Measurements from ENCODE around the gene FRMPD4. TPM values are rescaled to one million over a fixed set of nuclear protein-coding genes. Genes with fewer than 3 reads are reported as not detected.

FRMPD4 gene
- total RNA-seq, 1 donor from 2014 or later: 0.22 TPM

GRCh38 chrX:12452268-12452667 is 314.0 kb downstream of the FRMPD4 start:
- H3K27me3 Mint-ChIP-seq: no peaks in the 10 kb centered on the region
- no peak overlapping the region for H3K4me3 Mint-ChIP-seq
- H3K27ac Mint-ChIP-seq: no peak overlapping the region
- no peak for DNase-seq (ENCODE audit: extremely low spot score, unreplicated experiment)
- TF ChIP-seq CTCF (conservative IDR thresholded peaks at IDR 0.05): no peak
- H3K9me3 Mint-ChIP-seq: no peaks in the 10 kb centered on the region
- no peaks in the 10 kb centered on the region for H3K36me3 Mint-ChIP-seq
- H3K4me1 Mint-ChIP-seq (ENCODE audit: unreplicated experiment): no peaks in the 10 kb centered on the region

GRCh38 chrX:12460929-12461328 is 322.7 kb downstream of the FRMPD4 start:
- TF ChIP-seq CTCF (conservative IDR thresholded peaks at IDR 0.05): no peak
- H3K4me3 Mint-ChIP-seq: no peak overlapping the region

GRCh38 chrX:12463052-12463451 is 324.8 kb downstream of the FRMPD4 start:
- Mint-ChIP-seq H3K4me3 (no peak overlapping the region), H3K9me3 (peaks cover 3% of the 10 kb centered on the region), H3K4me1 (ENCODE audit: unreplicated experiment) (no peaks in the 10 kb centered on the region), H3K27ac (no peak overlapping the region), H3K36me3 (no peaks in the 10 kb centered on the region), H3K27me3 (no peaks in the 10 kb centered on the region)
- TF ChIP-seq CTCF (conservative IDR thresholded peaks at IDR 0.05): no peak
- no peak for DNase-seq (ENCODE audit: extremely low spot score, unreplicated experiment)

More at GRCh38 chrX:12460929-12461328, 322.7 kb downstream of the FRMPD4 start:
- no peak overlapping the region for H3K27ac Mint-ChIP-seq
- H3K4me1 Mint-ChIP-seq (ENCODE audit: unreplicated experiment): no peaks in the 10 kb centered on the region
- no peak for DNase-seq (ENCODE audit: extremely low spot score, unreplicated experiment)
- H3K9me3 Mint-ChIP-seq: peaks cover 3% of the 10 kb centered on the region
- no peaks in the 10 kb centered on the region for H3K36me3 Mint-ChIP-seq
- no peaks in the 10 kb centered on the region for H3K27me3 Mint-ChIP-seq

- no peak overlapping the region for H3K4me3 Mint-ChIP-seq
- TF ChIP-seq CTCF (conservative IDR thresholded peaks at IDR 0.05): no peak
- no peaks in the 10 kb centered on the region for H3K36me3 Mint-ChIP-seq
- peaks cover 3% of the 10 kb centered on the region for H3K9me3 Mint-ChIP-seq
- H3K27me3 Mint-ChIP-seq: no peaks in the 10 kb centered on the region
- no peak overlapping the region for H3K27ac Mint-ChIP-seq
- H3K4me1 Mint-ChIP-seq (ENCODE audit: unreplicated experiment): no peaks in the 10 kb centered on the region
- no peak for DNase-seq (ENCODE audit: extremely low spot score, unreplicated experiment)
These were observed 325.6 kb downstream of the FRMPD4 start for GRCh38 chrX:12463873-12464272.

GRCh38 chrX:12467321-12467720 is 329.0 kb downstream of the FRMPD4 start:
- no peak overlapping the region for H3K4me3 Mint-ChIP-seq
- TF ChIP-seq CTCF (conservative IDR thresholded peaks at IDR 0.05): no peak
- H3K27ac Mint-ChIP-seq: no peak overlapping the region
- H3K36me3 Mint-ChIP-seq: no peaks in the 10 kb centered on the region
- no peak for DNase-seq (ENCODE audit: extremely low spot score, unreplicated experiment)
- no peaks in the 10 kb centered on the region for H3K4me1 Mint-ChIP-seq (ENCODE audit: unreplicated experiment)
- H3K27me3 Mint-ChIP-seq: no peaks in the 10 kb centered on the region
- no peaks in the 10 kb centered on the region for H3K9me3 Mint-ChIP-seq

- H3K4me3 Mint-ChIP-seq: no peak overlapping the region
- no peaks in the 10 kb centered on the region for H3K9me3 Mint-ChIP-seq
- no peak overlapping the region for H3K27ac Mint-ChIP-seq
- no peaks in the 10 kb centered on the region for H3K4me1 Mint-ChIP-seq (ENCODE audit: unreplicated experiment)
- no peaks in the 10 kb centered on the region for H3K36me3 Mint-ChIP-seq
- DNase-seq (ENCODE audit: extremely low spot score, unreplicated experiment): no peak
- no peaks in the 10 kb centered on the region for H3K27me3 Mint-ChIP-seq
- TF ChIP-seq CTCF (conservative IDR thresholded peaks at IDR 0.05): no peak
These were observed 331.0 kb downstream of the FRMPD4 start for GRCh38 chrX:12469296-12469695.

Data from type B pancreatic cell (in vitro differentiated cells).